ENCODE data around the gene NEK11.
"Not testable (repeated sequence)": the region's sequence is repeated elsewhere in the genome, so short reads cannot be mapped to it uniquely, and the experiment has no call there.

Gene NEK11

GRCh38 chr3:131361464-131362421 is 335.1 kb downstream of the NEK11 start:
- DNase-seq, result no peak

GRCh38 chr3:131363275-131363674 is 336.6 kb downstream of the NEK11 start:
- no peak for DNase-seq

- no peak for DNase-seq
Observed at GRCh38 chr3:131370935-131371687, 344.4 kb downstream of the NEK11 start.

GRCh38 chr3:131371688-131372066 is 345.0 kb downstream of the NEK11 start:
- no peak for DNase-seq

GRCh38 chr3:131374741-131375140 is 348.1 kb downstream of the NEK11 start:
- no peak for DNase-seq

GRCh38 chr3:131380821-131381444 is 354.3 kb downstream of the NEK11 start:
- not testable (repeated sequence) for DNase-seq

- DNase-seq, result peak; percentile 98
Observed at GRCh38 chr3:131381445-131382291, 355.0 kb downstream of the NEK11 start, which contains the start of gene NUDT16. Gene NUDT16, plus strand, starts transcription at chr3:131381774. Its CDS starts 31 bp downstream, at chr3:131381805.

GRCh38 chr3:131386429-131387165 is 359.9 kb downstream of the NEK11 start:
- DNase-seq, result no peak

- no peak for DNase-seq
Observed at GRCh38 chr3:131387796-131388489, 361.3 kb downstream of the NEK11 start.

GRCh38 chr3:131388490-131388799 is 361.8 kb downstream of the NEK11 start:
- DNase-seq, result no peak

GRCh38 chr3:131390331-131390730 is 363.7 kb downstream of the NEK11 start:
- DNase-seq, result no peak

- DNase-seq, result no peak
Observed at GRCh38 chr3:131393051-131393450, 366.4 kb downstream of the NEK11 start.

- DNase-seq, result no peak
Observed at GRCh38 chr3:131393868-131394267, 367.2 kb downstream of the NEK11 start.

- no peak for DNase-seq
Observed at GRCh38 chr3:131394400-131394799, 367.7 kb downstream of the NEK11 start.

GRCh38 chr3:131396170-131396569 is 369.5 kb downstream of the NEK11 start:
- DNase-seq, result no peak

- no peak for DNase-seq
Observed at GRCh38 chr3:131397889-131398288, 371.2 kb downstream of the NEK11 start.
